Right lobe of liver (tissue), 4 donors: ENCODE results near the gene ZNF562.

Source experiments
- POLR2A ChIP-seq: fragments of 450-650 bp; IDR thresholded peaks from one replicate; pipeline ENCODE4 v1.6.1; 2017; ENCODE audit warnings: antibody characterized with exemption, mild to moderate bottlenecking
- TF ChIP-seq, protein P1 (sequence below), 4 donors: fragments of 200-600 bp in 3 of 4; fragments of 450-650 bp in 1 of 4; IDR thresholded peaks; one replicate each; pipeline versions ENCODE4 v1.5.1 to v1.8.0; 2016 to 2022; ENCODE audit warnings: antibody characterized with exemption in 4 of 4, mild to moderate bottlenecking in 2 of 4
- donor health status: DM: no; HTN: no; CAD: no.
- donor health status: DM: no; HTN: no; CAD: no.
- donor health status: DM: no; HTN: yes; CAD: no.

DNA sequence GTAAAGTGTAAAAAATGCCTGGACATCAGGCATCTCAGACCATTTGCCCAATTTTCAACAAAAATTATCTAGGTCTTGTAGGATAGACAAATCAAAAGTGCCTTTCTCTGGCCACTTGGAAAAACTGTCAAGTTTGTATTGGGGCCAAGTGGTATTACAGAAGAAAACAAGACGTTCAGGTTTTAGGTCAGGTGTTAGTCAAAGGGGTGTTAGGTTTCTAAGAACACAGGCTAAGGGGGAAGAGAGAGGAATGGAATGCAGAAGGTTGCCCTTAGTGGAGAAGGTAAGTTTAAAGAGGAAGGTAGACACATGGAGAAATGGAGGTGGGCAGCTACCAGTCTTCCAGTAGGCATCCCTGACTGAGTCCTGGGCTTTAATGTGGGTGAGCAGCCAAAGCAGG lies 33.9 kb downstream of the ZNF562 start:
- TF ChIP-seq, protein P1, sequence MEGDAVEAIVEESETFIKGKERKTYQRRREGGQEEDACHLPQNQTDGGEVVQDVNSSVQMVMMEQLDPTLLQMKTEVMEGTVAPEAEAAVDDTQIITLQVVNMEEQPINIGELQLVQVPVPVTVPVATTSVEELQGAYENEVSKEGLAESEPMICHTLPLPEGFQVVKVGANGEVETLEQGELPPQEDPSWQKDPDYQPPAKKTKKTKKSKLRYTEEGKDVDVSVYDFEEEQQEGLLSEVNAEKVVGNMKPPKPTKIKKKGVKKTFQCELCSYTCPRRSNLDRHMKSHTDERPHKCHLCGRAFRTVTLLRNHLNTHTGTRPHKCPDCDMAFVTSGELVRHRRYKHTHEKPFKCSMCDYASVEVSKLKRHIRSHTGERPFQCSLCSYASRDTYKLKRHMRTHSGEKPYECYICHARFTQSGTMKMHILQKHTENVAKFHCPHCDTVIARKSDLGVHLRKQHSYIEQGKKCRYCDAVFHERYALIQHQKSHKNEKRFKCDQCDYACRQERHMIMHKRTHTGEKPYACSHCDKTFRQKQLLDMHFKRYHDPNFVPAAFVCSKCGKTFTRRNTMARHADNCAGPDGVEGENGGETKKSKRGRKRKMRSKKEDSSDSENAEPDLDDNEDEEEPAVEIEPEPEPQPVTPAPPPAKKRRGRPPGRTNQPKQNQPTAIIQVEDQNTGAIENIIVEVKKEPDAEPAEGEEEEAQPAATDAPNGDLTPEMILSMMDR (IDR thresholded peaks at IDR 0.05), result no peak
- no peak for TF ChIP-seq POLR2A
